ENCODE data around the gene CDC14C. TPM values are rescaled to one million over a fixed set of nuclear protein-coding genes. Genes with fewer than 3 reads are reported as not detected.
A peak's percentile ranks its signal among the peaks of the same experiment; 100 is the strongest.
"Not testable (repeated sequence)": the region's sequence is repeated elsewhere in the genome, so short reads cannot be mapped to it uniquely, and the experiment has no call there.

The CDC14C gene
- under 1 TPM in 2 of 4 donors, not detected in 2; 0.04 to 0.10 TPM for polyA plus RNA-seq (ENCODE audit: insufficient read length in 4 of 4)

DNA sequence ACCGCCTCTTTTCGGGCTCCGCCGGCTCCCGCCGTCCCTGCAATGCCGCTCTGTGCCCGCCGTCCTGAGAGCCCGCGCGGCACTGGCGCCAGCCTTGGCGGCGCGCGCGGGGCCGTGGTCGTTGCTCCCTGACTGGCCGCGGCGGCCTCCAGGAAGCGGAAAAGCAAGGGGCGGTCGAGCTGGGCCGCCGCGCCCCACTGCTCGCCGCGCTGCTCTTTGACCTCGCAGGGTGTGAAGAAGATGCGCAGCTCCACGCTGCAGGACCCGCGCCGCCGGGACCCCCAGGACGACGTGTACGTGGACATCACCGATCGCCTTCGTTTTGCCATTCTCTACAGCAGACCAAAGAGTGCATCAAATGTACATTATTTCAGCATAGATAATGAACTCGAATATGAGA is at the start of gene CDC14C:
CDC14C (plus strand) TSS at position 115 of the 400 bp plus-strand sequence; CDS start at position 241, 126 bp downstream.
- DNase-seq (ENCODE audit: low read depth in 4 of 4, low spot score in 3 of 4): no peak

DNA sequence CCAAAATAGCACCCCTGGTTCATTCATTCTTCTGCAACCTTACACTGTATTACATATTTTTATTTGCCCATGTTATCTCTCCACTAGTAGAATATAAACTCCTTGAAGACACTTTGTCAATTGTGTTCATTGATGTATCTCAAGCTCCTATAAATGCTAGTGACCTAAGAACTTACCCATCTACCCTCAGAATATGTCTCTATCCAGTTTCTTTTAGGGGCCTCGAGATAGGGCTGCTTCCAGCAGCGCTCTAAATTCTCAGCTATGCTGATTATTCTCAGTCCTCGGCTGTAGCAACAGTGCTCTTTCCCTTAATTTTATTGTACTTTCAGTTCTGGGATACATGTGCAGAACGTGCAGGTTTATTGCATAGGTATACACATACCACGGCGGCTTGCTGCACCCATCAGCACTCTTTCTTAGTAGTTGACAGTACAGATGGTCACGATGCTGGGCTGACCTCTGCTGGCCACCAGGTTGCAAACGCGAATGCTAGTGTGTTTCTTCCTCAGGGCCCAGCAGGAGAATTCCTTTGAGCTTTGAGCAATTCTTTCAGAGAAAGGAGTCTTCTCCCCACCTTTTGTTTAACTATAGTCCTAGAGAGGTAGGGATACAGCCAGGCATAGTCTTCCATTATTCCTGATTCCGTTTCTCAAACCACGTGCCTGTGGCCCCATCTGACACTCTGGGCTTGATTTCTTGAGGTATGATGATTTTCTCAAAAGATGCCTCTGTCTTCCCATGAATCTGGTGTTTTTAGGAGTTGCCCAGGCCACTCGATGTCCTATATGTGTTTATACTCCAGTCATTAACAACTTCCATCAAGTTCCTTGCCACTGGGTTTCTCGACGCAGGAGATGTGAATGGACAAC is 49.1 kb upstream of the CDC14C start:
- DNase-seq (ENCODE audit: low read depth in 4 of 4, low spot score in 3 of 4): peak; percentile 8 to 23 (median 16)

DNA sequence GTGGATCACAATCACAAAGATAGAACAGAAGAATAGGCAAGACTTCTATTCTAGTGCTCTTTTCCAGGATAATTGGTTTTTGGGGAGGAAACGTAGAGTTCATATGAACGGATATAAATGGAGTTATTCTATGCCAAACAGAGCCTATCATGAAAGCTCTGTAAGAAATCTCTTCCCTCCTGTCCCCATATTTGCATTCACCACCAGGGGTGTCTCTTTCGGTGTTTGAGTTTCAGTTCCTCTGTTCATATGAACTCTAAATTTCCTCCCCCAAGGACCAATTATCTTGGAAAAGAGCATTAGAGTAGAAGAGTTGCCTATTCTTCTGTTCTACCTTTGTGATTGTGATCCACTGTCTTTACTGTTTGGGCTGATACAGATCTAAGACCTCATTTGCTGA is 48.3 kb upstream of the CDC14C start:
- DNase-seq (ENCODE audit: low read depth in 4 of 4, low spot score in 3 of 4): no peak

DNA sequence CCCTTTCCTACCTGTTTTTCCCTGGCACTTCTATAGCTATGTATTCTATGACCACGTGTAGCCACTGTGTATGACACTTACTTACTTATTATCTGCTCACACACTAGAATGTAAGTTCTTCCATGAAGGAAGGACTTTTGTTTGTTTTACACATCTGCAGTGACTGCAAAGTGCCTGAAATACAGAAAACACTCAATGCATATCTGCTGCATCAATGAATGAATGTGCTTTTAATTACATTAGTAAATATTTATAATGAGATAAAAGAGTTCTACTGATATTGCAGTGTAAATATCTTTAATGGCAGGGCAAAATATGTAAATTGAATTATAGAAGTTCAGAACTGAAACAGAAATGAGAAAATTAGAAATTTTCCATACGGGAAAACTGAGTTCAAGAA is 43.5 kb upstream of the CDC14C start:
- no peak for DNase-seq (ENCODE audit: low read depth in 4 of 4, low spot score in 3 of 4)

- no peak for DNase-seq (ENCODE audit: low read depth in 4 of 4, low spot score in 3 of 4)
Measured at GRCh38 chr7:48887500-48887899, 36.8 kb upstream of the CDC14C start.

DNA sequence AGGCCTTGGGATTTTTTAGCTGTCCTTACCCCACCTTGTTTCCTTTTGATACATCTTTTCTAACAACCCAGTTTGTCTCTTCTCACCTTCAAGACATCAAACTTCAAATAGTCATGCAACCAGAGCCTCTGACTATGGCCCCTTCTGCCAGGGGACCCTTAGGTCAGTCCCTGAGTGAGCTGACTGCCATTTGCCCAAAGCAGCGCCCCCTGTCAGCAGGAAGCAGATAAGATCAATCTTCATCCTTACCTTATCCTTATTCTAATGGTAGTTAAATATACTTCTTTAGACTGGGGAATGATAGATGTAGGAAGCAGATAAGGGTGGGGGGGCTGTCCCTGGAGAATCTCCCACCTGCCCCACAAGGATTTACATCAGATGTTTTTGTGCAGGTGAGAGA is 29.8 kb upstream of the CDC14C start:
- DNase-seq (ENCODE audit: low read depth in 4 of 4, low spot score in 3 of 4): no peak

- no peak for DNase-seq (ENCODE audit: low read depth in 4 of 4, low spot score in 3 of 4)
Measured at GRCh38 chr7:48899932-48900331, 24.4 kb upstream of the CDC14C start.

- DNase-seq (ENCODE audit: low read depth in 4 of 4, low spot score in 3 of 4): no peak
Measured at GRCh38 chr7:48901966-48902365, 22.4 kb upstream of the CDC14C start.

- no peak for DNase-seq (ENCODE audit: low read depth in 4 of 4, low spot score in 3 of 4)
Measured at GRCh38 chr7:48904975-48905374, 19.4 kb upstream of the CDC14C start.

DNA sequence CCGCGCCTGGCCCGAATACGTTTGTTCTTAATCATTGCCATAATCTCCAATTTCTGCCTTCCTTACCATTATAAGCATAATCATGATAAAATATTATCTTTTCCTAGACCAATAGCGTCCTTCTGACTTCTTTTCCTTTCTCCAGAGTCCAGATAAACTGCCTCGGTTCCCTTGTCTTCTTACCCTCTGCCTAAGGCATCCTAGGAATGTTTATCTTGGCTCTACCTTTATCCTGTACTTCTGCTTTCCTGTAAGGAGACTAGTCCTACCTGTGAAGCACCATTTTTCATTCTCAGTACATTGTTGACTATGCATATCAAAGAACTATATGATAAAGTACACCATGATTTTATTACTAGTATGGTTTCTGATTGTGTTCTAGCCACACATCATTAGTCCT is 18.7 kb upstream of the CDC14C start:
- not testable (repeated sequence) for DNase-seq (ENCODE audit: low read depth in 4 of 4, low spot score in 3 of 4)

- DNase-seq (ENCODE audit: low read depth in 4 of 4, low spot score in 3 of 4): not testable (repeated sequence)
Measured at GRCh38 chr7:48909887-48910286, 14.5 kb upstream of the CDC14C start.

- DNase-seq (ENCODE audit: low read depth in 4 of 4, low spot score in 3 of 4): no peak
Measured at GRCh38 chr7:48931481-48931880, 7.1 kb downstream of the CDC14C start.

GRCh38 chr7:48932126-48932910 is 8.0 kb downstream of the CDC14C start:
- DNase-seq (ENCODE audit: low read depth in 4 of 4, low spot score in 3 of 4): no peak

DNA sequence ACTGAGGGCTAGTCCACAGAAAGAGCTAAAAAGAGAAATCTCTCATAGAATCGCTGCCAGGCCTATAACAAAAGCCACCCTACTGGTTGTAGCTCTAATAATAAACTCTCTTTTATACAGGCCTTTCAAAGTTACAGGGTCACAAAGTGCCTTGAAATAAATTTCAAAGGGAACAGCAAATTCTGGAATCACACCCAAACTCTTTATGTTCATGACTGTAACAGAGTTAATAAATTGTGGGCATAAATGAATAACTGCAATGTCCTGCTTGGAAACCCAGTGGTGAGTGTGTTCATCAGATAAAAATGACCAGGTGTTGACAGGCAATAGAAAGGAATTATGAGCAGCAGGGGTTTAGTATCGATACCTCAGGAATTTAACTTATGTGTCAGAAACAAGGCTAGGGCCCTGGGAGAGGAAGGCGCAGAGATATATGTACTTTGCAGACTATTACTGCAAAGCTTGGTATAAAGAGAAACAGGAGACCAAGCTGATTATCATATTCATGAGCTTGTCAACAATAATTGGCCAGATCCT is 9.3 kb downstream of the CDC14C start:
- peak in 1 of 4 donors; percentile 2 for DNase-seq (ENCODE audit: low read depth in 4 of 4, low spot score in 3 of 4)

GRCh38 chr7:48938539-48939295 is 14.4 kb downstream of the CDC14C start:
- no peak for DNase-seq (ENCODE audit: low read depth in 4 of 4, low spot score in 3 of 4)

GRCh38 chr7:48943279-48943990 is 19.1 kb downstream of the CDC14C start:
- no peak for DNase-seq (ENCODE audit: low read depth in 4 of 4, low spot score in 3 of 4)

- DNase-seq (ENCODE audit: low read depth in 4 of 4, low spot score in 3 of 4): no peak
Measured at GRCh38 chr7:48955916-48956315, 31.6 kb downstream of the CDC14C start.

DNA sequence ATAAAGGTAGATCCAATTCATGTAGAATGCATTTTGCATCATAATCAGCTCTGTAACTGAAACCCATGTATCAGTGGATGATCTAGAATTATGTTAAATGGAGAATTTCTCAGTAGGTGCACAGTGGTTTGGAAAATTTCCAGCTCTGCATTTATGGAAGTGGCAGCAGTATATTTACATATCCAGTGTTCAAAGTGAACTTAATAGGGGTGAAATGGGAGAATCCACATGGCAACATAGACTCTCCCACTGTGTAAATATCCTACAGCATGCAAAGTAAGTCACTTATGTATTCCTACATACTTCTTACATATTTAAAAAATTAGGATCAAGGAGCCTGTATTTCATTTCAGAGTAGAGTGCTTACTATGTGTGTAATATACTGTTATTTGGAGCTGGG is 35.3 kb downstream of the CDC14C start:
- no peak for DNase-seq (ENCODE audit: low read depth in 4 of 4, low spot score in 3 of 4)

DNA sequence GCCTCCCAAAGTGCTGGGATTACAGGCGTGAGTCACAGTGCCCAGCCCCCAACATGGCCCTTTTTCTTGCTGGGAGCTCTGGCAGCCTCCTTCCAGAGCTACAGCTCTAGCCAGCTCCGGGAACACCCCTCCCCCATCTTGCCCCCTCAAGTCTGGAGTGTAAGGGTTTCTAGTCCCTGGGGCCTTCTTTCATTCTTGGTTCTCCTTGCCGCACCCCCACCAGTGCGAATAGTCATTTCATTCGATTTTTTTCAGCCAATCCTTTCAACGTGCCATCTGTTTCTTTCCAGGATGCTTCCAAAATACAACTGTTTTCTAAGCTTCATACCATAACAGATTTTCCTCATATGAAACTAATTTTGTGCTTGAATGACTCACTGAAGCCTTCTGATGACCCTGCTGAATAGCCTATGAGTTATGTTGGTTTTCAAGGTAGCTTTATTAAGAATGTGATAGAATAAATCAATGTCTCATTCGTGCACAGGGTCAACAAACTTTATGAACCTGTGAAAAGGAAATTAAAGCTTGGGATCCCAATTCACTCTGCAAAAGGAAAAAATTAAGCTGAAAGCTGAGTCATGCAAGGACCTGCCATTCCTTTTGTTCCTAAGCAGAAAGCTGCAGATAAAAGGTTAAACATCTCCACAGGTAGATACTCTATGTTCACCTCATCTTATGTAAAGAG is 38.6 kb downstream of the CDC14C start:
- no peak for DNase-seq (ENCODE audit: low read depth in 4 of 4, low spot score in 3 of 4)

Data from right renal pelvis (tissue), 4 donors.